Occipital lobe (tissue), 2 donors: ENCODE data around the gene ZNF768. TPM values are rescaled to one million over a fixed set of nuclear protein-coding genes. Genes with fewer than 3 reads are reported as not detected.
"Not testable (repeated sequence)": the region's sequence is repeated elsewhere in the genome, so short reads cannot be mapped to it uniquely, and the experiment has no call there.

Experiments used
- DNase-seq: peaks from one replicate; lab custom pipeline; 2025; lab: John Stamatoyannopoulos, UW
- total RNA-seq: library from RNA; depleted of rRNA; stranded (reverse); fragments of >200 nt; gene quantifications from one replicate; pipeline ENCODE4 v1.2.3, GENCODE V29; 2014

The ZNF768 gene
- total RNA-seq, 1 donor from 2014 or later, result 28.4 TPM

- DNase-seq, result no peak
Measured at GRCh38 chr16:30510376-30510938, 15.9 kb downstream of the ZNF768 start.

- DNase-seq, result no peak
Measured at GRCh38 chr16:30509081-30509765, 17.1 kb downstream of the ZNF768 start.

GRCh38 chr16:30503403-30504296, 22.7 kb downstream of the ZNF768 start:
- no peak for DNase-seq

- no peak for DNase-seq
Measured at GRCh38 chr16:30499284-30499683, 27.1 kb downstream of the ZNF768 start.

- DNase-seq, result no peak
Measured at GRCh38 chr16:30494709-30495108, 31.7 kb downstream of the ZNF768 start.

DNA sequence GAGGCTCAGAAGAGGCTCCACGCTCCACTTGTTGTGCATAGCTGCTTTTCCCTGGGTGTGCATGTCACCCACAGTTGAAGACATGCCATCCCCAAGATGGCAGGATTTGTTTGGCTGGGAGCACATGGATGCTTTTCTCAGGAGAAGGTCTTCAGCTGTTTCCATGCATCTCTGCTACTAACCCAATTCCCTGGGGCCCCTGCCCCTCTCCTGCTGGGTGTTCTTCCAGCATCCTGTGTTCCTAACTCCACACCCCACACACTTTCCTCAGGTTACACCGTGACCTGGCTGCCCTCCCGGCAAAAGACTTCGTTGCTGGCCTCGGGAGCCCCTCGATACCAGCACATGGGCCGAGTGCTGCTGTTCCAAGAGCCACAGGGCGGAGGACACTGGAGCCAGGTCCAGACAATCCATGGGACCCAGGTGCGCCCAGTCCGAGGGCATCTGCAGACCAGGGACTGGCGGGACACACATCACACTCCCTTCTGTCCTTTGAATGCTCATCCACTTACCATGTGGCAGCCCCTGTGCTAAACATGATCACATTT, 32.4 kb downstream of the ZNF768 start:
- no peak for DNase-seq

- no peak for DNase-seq
Measured at GRCh38 chr16:30491744-30492308, 34.5 kb downstream of the ZNF768 start.

DNA sequence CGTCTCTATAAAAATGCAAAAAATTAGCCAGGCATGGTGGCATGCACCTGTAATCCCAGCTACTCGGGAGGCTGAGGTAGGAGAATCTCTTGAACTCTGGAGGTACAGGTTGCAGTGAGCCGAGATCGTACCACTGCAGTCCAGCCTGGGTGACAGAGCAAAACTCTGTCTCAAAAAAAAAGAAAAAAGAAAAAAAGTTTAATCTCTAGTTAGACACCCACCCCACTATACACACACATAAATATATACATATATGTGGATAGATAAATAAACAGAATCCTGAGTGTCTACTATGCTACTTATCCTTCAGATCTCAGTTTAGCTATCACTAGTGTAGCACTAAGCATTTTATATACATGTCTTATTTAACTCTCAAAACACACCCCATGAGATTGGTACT, 35.1 kb downstream of the ZNF768 start:
- DNase-seq, result no peak

DNA sequence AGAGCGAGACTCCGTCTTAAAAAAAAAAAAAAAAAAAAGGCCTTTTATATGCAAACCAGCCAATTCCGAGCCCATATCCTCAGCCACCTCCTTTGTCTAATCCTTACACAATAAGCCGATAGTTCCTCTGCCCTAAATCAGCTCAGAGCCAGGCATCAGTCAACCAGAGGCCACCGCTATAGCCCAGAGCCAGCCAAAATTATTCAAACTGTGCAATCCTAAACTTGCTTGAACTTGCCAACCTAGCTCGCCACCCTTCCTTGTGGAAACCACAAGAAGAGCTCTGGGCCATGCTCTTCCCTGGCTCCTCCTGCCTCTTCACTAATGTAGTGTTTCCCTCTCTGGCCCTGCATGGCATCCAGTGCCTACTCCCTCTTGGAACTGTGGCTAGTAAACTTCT, 36.2 kb downstream of the ZNF768 start:
- no peak for DNase-seq

DNA sequence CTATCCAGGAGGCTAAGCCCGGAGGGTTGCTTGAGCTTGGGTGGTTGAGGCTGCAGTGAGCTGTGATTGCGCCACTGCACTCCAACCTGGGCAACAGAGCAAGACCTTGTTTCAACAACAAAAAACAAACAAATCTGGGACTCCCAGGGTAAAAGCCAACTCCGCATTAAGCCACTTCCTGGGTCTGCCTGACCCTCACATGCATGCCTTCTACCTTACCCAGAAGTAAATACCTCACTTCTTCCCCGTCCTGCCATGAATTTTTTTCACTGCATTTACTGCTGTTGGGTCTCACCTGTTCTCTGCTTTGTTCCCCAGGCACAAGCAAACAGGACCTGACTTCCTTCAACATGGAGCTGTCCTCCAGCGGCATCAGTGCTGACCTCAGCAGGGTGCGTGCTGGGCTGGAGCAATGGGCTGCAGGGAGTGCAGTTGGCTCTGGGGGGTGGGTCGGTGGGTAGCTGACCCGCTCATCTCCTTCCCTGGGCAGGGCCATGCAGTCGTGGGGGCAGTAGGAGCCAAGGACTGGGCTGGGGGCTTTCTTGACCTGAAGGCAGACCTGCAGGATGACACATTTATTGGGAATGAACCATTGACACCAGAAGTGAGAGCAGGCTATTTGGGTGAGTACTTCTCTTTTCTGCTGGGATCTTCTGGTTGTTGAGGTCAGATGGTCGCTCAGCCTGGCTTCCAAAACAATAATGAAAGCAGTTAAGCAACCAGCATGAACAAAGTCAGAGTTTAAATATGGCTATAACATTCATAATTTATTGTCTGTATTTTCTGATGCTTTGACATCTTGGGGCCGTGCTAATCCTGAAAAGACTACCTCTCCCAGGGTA, 37.4 kb downstream of the ZNF768 start:
- no peak for DNase-seq

DNA sequence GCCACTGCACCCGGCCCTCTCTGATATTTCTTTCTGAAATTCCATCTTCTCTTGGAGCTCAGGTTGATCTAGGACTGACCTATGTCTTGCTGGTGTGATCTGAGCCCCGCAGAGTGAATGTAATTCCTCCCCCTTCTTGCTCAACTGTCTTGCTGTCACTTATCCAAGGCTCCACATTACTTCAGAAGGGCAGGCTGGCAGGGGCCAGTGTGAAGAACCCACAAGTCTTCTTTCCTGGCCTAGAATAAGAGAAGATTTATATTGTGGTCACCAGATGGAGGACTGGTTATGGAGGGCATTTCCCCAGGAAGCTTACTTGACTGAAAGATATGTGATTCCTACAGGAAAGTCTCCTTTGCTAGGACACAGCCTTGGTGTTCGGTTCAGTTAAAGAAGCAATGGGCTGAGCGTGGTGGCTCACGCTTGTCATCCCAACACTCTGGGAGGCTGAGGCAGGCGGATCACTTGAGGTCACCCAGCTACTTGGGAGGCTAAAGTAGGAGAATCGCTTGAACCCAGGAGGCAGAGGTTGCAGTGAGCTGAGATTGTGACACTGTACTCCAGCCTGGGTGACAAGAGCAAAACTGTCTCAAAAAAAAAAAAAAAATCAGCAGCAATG, 40.4 kb downstream of the ZNF768 start:
- no peak for DNase-seq

- DNase-seq, result no peak
Measured at GRCh38 chr16:30484887-30485286, 41.5 kb downstream of the ZNF768 start.

DNA sequence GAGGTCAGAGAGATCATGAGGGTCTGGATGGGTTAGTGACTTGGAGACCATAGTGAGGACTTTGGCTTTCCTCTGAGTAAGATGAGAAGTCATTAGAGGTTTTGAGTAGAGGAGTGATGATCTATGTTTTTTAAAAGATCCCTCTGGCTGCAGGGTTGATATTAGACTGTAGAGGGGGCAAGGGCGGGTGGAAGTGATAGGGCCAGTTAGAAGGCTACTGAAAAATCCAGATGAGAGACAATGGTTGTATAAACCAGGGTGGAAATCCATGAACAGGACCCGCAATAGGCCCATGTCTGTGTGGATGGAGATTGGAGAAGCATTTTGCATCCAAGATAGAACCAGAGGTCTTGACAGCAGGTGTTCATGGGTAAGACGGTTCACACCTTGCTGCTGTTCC, 44.0 kb downstream of the ZNF768 start:
- no peak for DNase-seq

- no peak for DNase-seq
Measured at GRCh38 chr16:30481381-30481780, 45.0 kb downstream of the ZNF768 start.

GRCh38 chr16:30478766-30479478, 47.4 kb downstream of the ZNF768 start:
- no peak for DNase-seq

- DNase-seq, result not testable (repeated sequence)
Measured at GRCh38 chr16:30477773-30478172, 48.6 kb downstream of the ZNF768 start.

GRCh38 chr16:30476991-30477390, 49.4 kb downstream of the ZNF768 start:
- no peak for DNase-seq

DNA sequence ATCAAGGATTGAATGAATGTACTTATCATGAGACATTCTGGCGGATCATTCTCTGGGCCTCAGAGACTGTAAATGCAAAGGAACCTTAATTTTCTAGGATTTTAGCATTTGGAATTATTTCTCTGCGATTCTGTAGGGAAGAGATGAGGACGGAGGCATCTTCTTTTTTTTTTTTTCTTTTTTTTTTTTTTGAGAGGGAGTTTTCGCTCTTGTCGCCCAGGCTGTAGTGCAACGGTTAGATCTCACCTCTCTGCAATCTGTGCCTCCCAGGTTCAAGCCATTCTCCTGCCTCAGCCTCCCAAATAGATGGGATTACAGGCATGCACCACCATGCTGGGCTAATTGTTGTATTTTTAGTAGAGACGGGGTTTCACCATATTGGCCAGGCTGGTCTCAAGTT, 51.7 kb downstream of the ZNF768 start:
- DNase-seq, result no peak

DNA sequence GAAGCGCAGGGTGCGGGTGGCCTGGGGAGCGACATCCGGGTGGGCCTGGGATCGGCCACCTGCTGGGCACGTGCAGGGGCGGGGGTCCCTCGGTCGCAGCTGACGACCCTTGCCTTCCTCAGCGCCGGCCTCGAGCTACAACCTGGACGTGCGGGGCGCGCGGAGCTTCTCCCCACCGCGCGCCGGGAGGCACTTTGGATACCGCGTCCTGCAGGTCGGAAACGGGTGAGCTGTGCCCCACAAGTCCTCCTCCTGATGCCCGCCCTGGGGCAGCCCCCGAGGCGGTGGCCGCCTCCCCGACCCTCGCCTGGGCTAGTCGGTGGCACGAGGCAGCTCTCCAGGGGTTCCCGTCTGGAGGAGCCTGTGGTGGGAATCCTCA, 52.3 kb downstream of the ZNF768 start:
- no peak for DNase-seq
